Effector memory CD8-positive, alpha-beta T cell (primary cell): ENCODE data around the gene ZNF525.
A peak's percentile ranks its signal among the peaks of the same experiment; 100 is the strongest.
"Not testable (repeated sequence)": the region's sequence is repeated elsewhere in the genome, so short reads cannot be mapped to it uniquely, and the experiment has no call there.

Experiments used
- ATAC-seq: fragments of 150-1000 bp; cut with Tn5 transposase; replicated peaks from 2 replicates; pipeline ENCODE4 v1.10.0; 2021; ENCODE audit warnings: mild to moderate bottlenecking, moderate library complexity
- DNase-seq, 3 experiments: peaks; one replicate each; pipeline ENCODE4 v3.0.0; 2021
- H3K27ac Mint-ChIP-seq, 2 donors: one replicate each; pipeline ENCODE4 v1.8.0; 2022; ENCODE audit warnings: mild to moderate bottlenecking in 2 of 2, mixed read lengths in 2 of 2, moderate library complexity in 2 of 2
- H3K27me3 Mint-ChIP-seq, 2 donors: one replicate each; pipeline ENCODE4 v1.8.0; 2022; ENCODE audit warnings: mixed read lengths in 2 of 2
- H3K36me3 Mint-ChIP-seq: one replicate; pipeline ENCODE4 v1.8.0; 2022; ENCODE audit warnings: mild to moderate bottlenecking, moderate library complexity, mixed read lengths; ENCODE audit not compliant: insufficient read depth
- H3K4me1 Mint-ChIP-seq, 2 donors: one replicate each; pipeline ENCODE4 v1.8.0; 2022; ENCODE audit warnings: low read depth in 2 of 2, mixed read lengths in 2 of 2
- H3K4me3 Mint-ChIP-seq, 2 donors: one replicate each; pipeline ENCODE4 v1.8.0; 2022; ENCODE audit warnings: mild to moderate bottlenecking in 2 of 2, mixed read lengths in 2 of 2, moderate library complexity in 2 of 2
- H3K9me3 Mint-ChIP-seq, 2 donors: one replicate each; pipeline ENCODE4 v1.8.0; 2022; ENCODE audit warnings: mixed read lengths in 2 of 2

Gene ZNF525

GRCh38 chr19:53374743-53375142 is 9.2 kb downstream of the ZNF525 start:
- ATAC-seq: no peak
- peaks cover 73% of the 10 kb centered on the region for H3K36me3 Mint-ChIP-seq
- peaks cover 3 to 6% of the 10 kb centered on the region in 2 donors for H3K9me3 Mint-ChIP-seq
- H3K27me3 Mint-ChIP-seq: no peaks in the 10 kb centered on the region
- peaks cover 2 to 7% of the 10 kb centered on the region in 2 donors for H3K4me1 Mint-ChIP-seq
- no peak overlapping the region for H3K4me3 Mint-ChIP-seq
- no peak for DNase-seq
- no peak overlapping the region for H3K27ac Mint-ChIP-seq

- H3K4me3 Mint-ChIP-seq: no peak overlapping the region
These were observed 15.9 kb downstream of the ZNF525 start for GRCh38 chr19:53381376-53381775.

GRCh38 chr19:53388168-53388567 is 22.7 kb downstream of the ZNF525 start:
- no peak overlapping the region for H3K27ac Mint-ChIP-seq
- H3K9me3 Mint-ChIP-seq: peaks cover 10 to 22% of the 10 kb centered on the region in 2 donors
- no peak for DNase-seq
- no peak overlapping the region for H3K4me3 Mint-ChIP-seq
- no peak for ATAC-seq
- H3K27me3 Mint-ChIP-seq: no peaks in the 10 kb centered on the region
- H3K4me1 Mint-ChIP-seq: no peaks in the 10 kb centered on the region
- peaks cover 3% of the 10 kb centered on the region for H3K36me3 Mint-ChIP-seq

More at GRCh38 chr19:53381376-53381775, 15.9 kb downstream of the ZNF525 start:
- H3K4me1 Mint-ChIP-seq: peaks cover 0 to 2% of the 10 kb centered on the region in 2 donors
- peaks cover 57% of the 10 kb centered on the region for H3K36me3 Mint-ChIP-seq
- peaks cover 17 to 21% of the 10 kb centered on the region in 2 donors for H3K9me3 Mint-ChIP-seq
- ATAC-seq (no peak), DNase-seq (no peak)
- no peak overlapping the region for H3K27ac Mint-ChIP-seq
- no peaks in the 10 kb centered on the region for H3K27me3 Mint-ChIP-seq

- no peak overlapping the region for H3K4me3 Mint-ChIP-seq
- no peak for ATAC-seq
- H3K36me3 Mint-ChIP-seq: peaks cover 6% of the 10 kb centered on the region
- no peak for DNase-seq
- H3K27me3 Mint-ChIP-seq: no peaks in the 10 kb centered on the region
- H3K4me1 Mint-ChIP-seq: peaks cover 0 to 2% of the 10 kb centered on the region in 2 donors
- no peak overlapping the region for H3K27ac Mint-ChIP-seq
- peaks cover 9 to 20% of the 10 kb centered on the region in 2 donors for H3K9me3 Mint-ChIP-seq
These were observed 23.4 kb downstream of the ZNF525 start for GRCh38 chr19:53388904-53389303.

- Mint-ChIP-seq H3K4me3 (no peak overlapping the region), H3K36me3 (peaks cover 7% of the 10 kb centered on the region), H3K27ac (peak overlapping the region in 1 of 2 donors; percentile 15), H3K4me1 (peaks cover 1 to 3% of the 10 kb centered on the region in 2 donors), H3K27me3 (no peaks in the 10 kb centered on the region), H3K9me3 (peaks cover 8 to 18% of the 10 kb centered on the region in 2 donors)
- DNase-seq: no peak
- no peak for ATAC-seq
These were observed 24.1 kb downstream of the ZNF525 start for GRCh38 chr19:53389571-53389970.

GRCh38 chr19:53389978-53390377 is 24.5 kb downstream of the ZNF525 start:
- no peaks in the 10 kb centered on the region for H3K27me3 Mint-ChIP-seq
- H3K9me3 Mint-ChIP-seq: peaks cover 7 to 14% of the 10 kb centered on the region in 2 donors
- H3K27ac Mint-ChIP-seq: no peak overlapping the region
- H3K36me3 Mint-ChIP-seq: peaks cover 9% of the 10 kb centered on the region
- no peak for ATAC-seq
- no peak for DNase-seq
- H3K4me1 Mint-ChIP-seq: peaks cover 4 to 5% of the 10 kb centered on the region in 2 donors
- no peak overlapping the region for H3K4me3 Mint-ChIP-seq

DNA sequence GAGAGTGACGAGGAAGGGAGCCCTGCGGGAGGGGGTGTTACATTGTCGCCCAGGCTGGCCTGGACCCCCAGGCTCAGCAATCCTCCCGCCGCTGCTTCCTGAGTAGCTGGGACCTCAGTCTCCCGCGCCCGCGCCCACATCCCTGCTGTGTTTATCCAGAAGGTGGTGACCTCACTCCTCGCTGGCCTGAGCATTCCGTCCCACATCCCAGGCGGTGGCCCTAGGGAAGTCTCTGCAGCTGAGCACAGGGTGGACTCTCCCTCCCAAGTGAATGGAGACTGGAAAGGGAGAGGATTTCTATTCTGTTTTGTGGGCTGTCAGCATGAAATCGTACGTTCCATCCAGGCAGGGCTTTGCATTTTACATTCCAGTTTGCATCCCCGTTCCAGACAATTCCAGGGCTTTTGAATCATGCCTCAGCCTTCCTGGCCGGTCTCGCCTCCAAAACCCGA is 29.0 kb downstream of the ZNF525 start:
- peaks cover 2 to 4% of the 10 kb centered on the region in 2 donors for H3K9me3 Mint-ChIP-seq
- DNase-seq (no peak), ATAC-seq (no peak)
- peaks cover 18 to 32% of the 10 kb centered on the region in 2 donors for H3K4me1 Mint-ChIP-seq
- peaks cover 30% of the 10 kb centered on the region for H3K36me3 Mint-ChIP-seq
- peak overlapping the region; percentile 75 to 90 for H3K27ac Mint-ChIP-seq
- H3K4me3 Mint-ChIP-seq: peak overlapping the region; percentile 87 to 94
- no peaks in the 10 kb centered on the region for H3K27me3 Mint-ChIP-seq

DNA sequence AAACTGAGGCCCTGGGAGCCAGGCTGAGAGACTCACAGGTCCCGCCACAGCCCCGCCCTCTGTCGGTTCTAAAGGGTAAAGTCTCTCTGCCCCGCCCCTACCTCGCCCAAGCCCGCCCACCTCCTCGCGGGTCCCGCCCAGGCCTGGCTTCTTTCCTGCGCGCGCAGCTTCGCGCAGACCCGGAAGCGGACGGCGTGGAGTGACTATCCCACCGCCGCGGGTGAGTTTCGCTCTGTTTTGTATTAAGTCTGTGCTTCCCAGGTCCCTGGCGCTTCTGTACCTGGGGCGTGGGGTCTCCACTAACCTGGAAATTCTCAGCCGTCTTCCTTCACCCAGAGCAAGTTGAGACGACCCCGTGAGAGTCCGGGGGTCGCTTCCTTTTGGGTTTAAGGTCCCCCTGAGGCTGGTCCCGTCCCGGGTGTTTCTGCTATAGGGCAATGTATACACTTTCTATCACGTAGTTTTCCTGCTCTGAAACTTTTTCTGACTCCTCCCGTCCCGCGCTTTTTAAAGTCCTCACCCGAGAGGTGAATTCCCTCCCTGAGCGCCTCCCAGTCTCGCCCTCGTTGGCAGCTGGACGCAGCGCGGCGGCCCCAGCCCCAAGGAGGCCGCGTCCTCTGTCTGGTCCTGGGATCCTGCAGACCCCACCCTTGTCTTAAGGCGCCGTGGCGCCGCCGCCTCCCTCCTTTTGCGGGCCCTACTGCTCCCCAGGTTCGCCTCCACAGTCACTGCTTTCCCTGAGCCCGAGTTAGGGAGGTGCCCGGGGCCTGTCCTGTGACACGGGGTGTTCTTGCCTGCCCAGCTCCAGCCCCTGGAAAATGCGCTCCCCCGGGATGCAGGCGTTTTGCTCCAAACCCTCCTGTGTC is 29.7 kb downstream of the ZNF525 start, which contains the start of gene ZNF765:
Gene ZNF765 (plus strand): TSS at position 176 of the 866 bp plus-strand sequence. CDS start 2,867 bp downstream, outside the sequence.
- no peaks in the 10 kb centered on the region for H3K27me3 Mint-ChIP-seq
- H3K4me1 Mint-ChIP-seq: peaks cover 18 to 35% of the 10 kb centered on the region in 2 donors
- DNase-seq (peak; percentile 97 to 99 (median 98)), ATAC-seq (peak; percentile 98)
- H3K9me3 Mint-ChIP-seq: no peaks in the 10 kb centered on the region
- peak within 1 kb of the TSS; percentile 87 to 94 for H3K4me3 Mint-ChIP-seq
- H3K36me3 Mint-ChIP-seq: peaks cover 35% of the 10 kb centered on the region
- H3K27ac Mint-ChIP-seq: peak within 1 kb of the TSS; percentile 75 to 90

- not testable (repeated sequence) for DNase-seq
These were observed 30.5 kb downstream of the ZNF525 start for GRCh38 chr19:53395840-53396524.

DNA sequence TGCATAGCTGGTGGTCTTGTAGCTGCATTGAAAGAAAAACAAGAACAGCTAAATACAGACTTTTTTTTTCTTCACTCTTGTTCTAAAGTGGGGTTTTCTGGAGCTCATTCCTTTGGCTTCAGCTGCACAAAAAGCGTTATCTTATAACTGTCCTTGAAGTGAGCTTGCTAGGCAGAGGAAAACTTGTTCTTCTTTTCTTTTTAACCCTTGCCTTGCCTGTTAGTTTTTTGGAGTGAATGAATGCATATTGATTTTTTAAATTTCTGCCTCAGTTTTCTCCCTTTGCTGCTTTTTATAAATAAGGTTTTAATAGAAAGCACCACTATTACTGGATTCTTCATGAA is 31.0 kb downstream of the ZNF525 start:
- Mint-ChIP-seq H3K27me3 (no peaks in the 10 kb centered on the region), H3K4me3 (peak overlapping the region; percentile 87 to 94), H3K9me3 (no peaks in the 10 kb centered on the region), H3K27ac (peak overlapping the region; percentile 75 to 90), H3K36me3 (peaks cover 48% of the 10 kb centered on the region), H3K4me1 (peaks cover 18 to 36% of the 10 kb centered on the region in 2 donors)
- DNase-seq: no peak
- no peak for ATAC-seq

More at GRCh38 chr19:53395840-53396524, 30.5 kb downstream of the ZNF525 start:
- not testable (repeated sequence) for H3K27me3 Mint-ChIP-seq, H3K9me3 Mint-ChIP-seq, ATAC-seq
- Mint-ChIP-seq H3K27ac (peak overlapping the region; percentile 75 to 90), H3K4me1 (peaks cover 18 to 36% of the 10 kb centered on the region in 2 donors), H3K4me3 (peak overlapping the region; percentile 87 to 94), H3K36me3 (peaks cover 43% of the 10 kb centered on the region)

DNA sequence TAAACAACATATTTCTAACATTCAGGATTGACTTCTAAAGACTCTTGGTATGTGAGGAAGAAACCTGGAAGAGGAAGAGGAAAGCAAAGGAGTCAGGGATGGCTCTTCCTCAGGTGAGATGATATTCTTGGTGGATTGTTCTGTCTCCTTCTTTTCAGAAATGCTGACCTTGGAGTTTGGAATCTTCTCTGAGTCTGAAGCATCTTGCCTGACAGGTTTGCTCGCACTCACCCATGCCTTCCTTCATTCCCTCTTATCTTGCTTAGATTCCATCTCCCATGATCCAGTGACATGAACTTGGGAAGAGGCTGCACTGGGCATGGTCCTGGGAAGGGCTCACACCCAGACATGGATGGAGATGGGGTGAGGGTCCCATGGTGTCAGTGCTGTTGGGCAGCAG is 32.4 kb downstream of the ZNF525 start:
- H3K27me3 Mint-ChIP-seq, ATAC-seq, DNase-seq, H3K9me3 Mint-ChIP-seq, H3K27ac Mint-ChIP-seq, H3K4me3 Mint-ChIP-seq: not testable (repeated sequence)
- Mint-ChIP-seq H3K4me1 (peaks cover 18 to 36% of the 10 kb centered on the region in 2 donors), H3K36me3 (peaks cover 62% of the 10 kb centered on the region)

DNA sequence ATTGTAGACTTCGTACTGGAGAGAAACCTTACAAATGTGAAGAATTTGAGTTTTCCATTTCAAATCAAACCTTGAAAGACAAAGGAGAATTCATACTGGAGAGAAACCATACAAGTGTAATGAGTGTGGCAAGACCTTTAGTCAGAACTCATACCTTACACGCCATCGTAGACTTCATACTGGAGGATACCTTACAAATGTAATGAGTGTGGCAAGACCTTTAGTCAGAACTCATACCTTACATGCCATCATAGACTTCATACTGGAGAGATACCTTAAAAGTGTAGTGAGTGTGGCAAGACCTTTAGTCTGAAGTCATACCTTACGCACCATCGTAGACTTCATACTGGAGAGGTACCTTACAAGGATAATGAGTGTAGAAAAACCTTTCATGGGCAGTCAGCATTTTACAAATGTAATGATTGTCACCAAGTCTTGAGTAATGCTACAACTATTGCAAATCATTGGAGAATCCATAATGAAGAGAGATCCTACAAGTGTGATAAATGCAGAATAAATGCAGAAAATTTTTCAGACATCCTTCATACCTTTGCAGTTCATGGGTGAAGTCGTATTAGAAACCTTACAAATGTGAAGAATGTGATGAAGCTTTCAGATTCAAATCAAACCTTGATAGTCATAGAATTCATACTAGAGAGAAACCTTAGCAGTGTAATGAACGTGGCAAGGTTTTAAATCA is 44.1 kb downstream of the ZNF525 start:
- no peak for DNase-seq
- Mint-ChIP-seq H3K4me1 (no peaks in the 10 kb centered on the region), H3K36me3 (peaks cover 33% of the 10 kb centered on the region), H3K27ac (no peak overlapping the region), H3K27me3 (no peaks in the 10 kb centered on the region), H3K4me3 (no peak overlapping the region), H3K9me3 (peaks cover 11 to 16% of the 10 kb centered on the region in 2 donors)
- ATAC-seq: no peak
